Kidney (tissue), 14 donors: ENCODE measurements around the gene BNC2. TPM values are rescaled to one million over a fixed set of nuclear protein-coding genes. Genes with fewer than 3 reads are reported as not detected.

Experiments
- DNase-seq, 5 donors: peaks; one replicate each; pipeline ENCODE4 v3.0.0-alpha.2; 2013 to 2020
- FAIRE-seq: peaks from 2 replicates; lab custom pipeline; 2012; peaks lifted over from hg19 to GRCh38; lab: Jason Lieb, UNC
- H3K27ac ChIP-seq, 2 donors: one replicate each; pipeline ENCODE4 v1.7.0; 2013; ENCODE audit warnings: low read depth in 2 of 2, low read length in 2 of 2, inconsistent platforms in 1 of 2
- H3K27me3 ChIP-seq: one replicate; pipeline ENCODE4 v1.7.1; 2013; ENCODE audit warnings: low read length, inconsistent platforms; ENCODE audit not compliant: control insufficient read depth, insufficient read depth
- H3K36me3 ChIP-seq, 3 donors: one replicate each; pipeline versions ENCODE4 v1.7.0 to v1.7.1; 2013; ENCODE audit warnings: low read length in 3 of 3, control low read depth in 1 of 3, inconsistent platforms in 1 of 3; ENCODE audit not compliant: insufficient read depth in 3 of 3, control insufficient read depth in 2 of 3
- H3K4me1 ChIP-seq, 3 donors: one replicate each; pipeline versions ENCODE4 v1.7.0 to v1.7.1; 2013; ENCODE audit warnings: low read length in 3 of 3, inconsistent platforms in 1 of 3, low read depth in 1 of 3; ENCODE audit not compliant: control insufficient read depth in 2 of 3, insufficient read depth in 2 of 3
- H3K4me3 ChIP-seq, 3 donors: one replicate each; pipeline versions ENCODE4 v1.7.0 to v1.8.1; 2013; ENCODE audit warnings: low read length in 3 of 3, control low read depth in 1 of 3, inconsistent platforms in 1 of 3
- H3K9ac ChIP-seq, 3 donors: one replicate each; pipeline versions ENCODE4 v1.7.0 to v1.7.1; 2013; ENCODE audit warnings: low read length in 3 of 3, control low read depth in 1 of 3, inconsistent platforms in 1 of 3
- H3K9me3 ChIP-seq, 3 donors: one replicate each; pipeline versions ENCODE4 v1.7.0 to v1.7.1; 2013; ENCODE audit warnings: low read length in 3 of 3, control low read depth in 1 of 3, inconsistent platforms in 1 of 3; ENCODE audit not compliant: control insufficient read depth in 2 of 3, insufficient read depth in 1 of 3
- intact Hi-C: fragments of 100-400 bp; cut with DNase I; formaldehyde crosslinking; loops from one replicate; pipeline ENCODE4 v1.11.1; 2022
- polyA plus RNA-seq: library from polyadenylated mRNA; stranded (reverse); fragments of 350-450 nt; fragmentation: Illumina TruSeq; extraction: RNeasy Lipid Tissue Mini Kit (QIAGEN cat#74804); gene quantifications from one replicate; pipeline ENCODE4 v1.2.3, GENCODE V29; 2014; ENCODE audit warnings: low read depth, low replicate concordance; ENCODE audit not compliant: insufficient read depth
- total RNA-seq: library from RNA; stranded (reverse); fragmentation: NEBNext Ultra II Directional; extraction: Animal tissue kit (Norgen Biotek cat#: 25700); gene quantifications from one replicate; pipeline ENCODE4 v1.2.1, GENCODE V29; 2021
- TF ChIP-seq, protein P1 (sequence below): IDR thresholded peaks from 3 replicates; pipeline ENCODE4 v1.5.1; 2012; ENCODE audit warnings: mild to moderate bottlenecking, moderate library complexity, borderline replicate concordance; ENCODE audit not compliant: insufficient read depth; ENCODE audit errors: extremely low read depth
- donor health status: control.
- donor health status: control.
- donor health status: control.
- donor health status: control.
- donor health status: control.
- donor health status: DM: yes; HTN: yes; CAD: no.
- donor health status: Normal renal cell carcinoma (clear cell type).

Gene BNC2
- total and polyA plus RNA-seq, 2 donors from 2014 or later, result 5.4 to 37.9 TPM

GRCh38 chr9:16431666-16432392, 438.6 kb downstream of the BNC2 start:
- no peak for FAIRE-seq

GRCh38 chr9:16429671-16430070, 440.8 kb downstream of the BNC2 start:
- no peak for DNase-seq

More at GRCh38 chr9:16431666-16432392, 438.6 kb downstream of the BNC2 start:
- Histone ChIP-seq H3K9ac (no peak overlapping the region), H3K27ac (no peak overlapping the region), H3K9me3 (no peaks in the 10 kb centered on the region), H3K4me3 (no peak overlapping the region), H3K4me1 (no peaks in the 10 kb centered on the region), H3K27me3 (no peaks in the 10 kb centered on the region), H3K36me3 (no peaks in the 10 kb centered on the region)
- TF ChIP-seq, protein P1, sequence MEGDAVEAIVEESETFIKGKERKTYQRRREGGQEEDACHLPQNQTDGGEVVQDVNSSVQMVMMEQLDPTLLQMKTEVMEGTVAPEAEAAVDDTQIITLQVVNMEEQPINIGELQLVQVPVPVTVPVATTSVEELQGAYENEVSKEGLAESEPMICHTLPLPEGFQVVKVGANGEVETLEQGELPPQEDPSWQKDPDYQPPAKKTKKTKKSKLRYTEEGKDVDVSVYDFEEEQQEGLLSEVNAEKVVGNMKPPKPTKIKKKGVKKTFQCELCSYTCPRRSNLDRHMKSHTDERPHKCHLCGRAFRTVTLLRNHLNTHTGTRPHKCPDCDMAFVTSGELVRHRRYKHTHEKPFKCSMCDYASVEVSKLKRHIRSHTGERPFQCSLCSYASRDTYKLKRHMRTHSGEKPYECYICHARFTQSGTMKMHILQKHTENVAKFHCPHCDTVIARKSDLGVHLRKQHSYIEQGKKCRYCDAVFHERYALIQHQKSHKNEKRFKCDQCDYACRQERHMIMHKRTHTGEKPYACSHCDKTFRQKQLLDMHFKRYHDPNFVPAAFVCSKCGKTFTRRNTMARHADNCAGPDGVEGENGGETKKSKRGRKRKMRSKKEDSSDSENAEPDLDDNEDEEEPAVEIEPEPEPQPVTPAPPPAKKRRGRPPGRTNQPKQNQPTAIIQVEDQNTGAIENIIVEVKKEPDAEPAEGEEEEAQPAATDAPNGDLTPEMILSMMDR, result no peak
- no peak for DNase-seq
- intact Hi-C loops, result no loop called here

GRCh38 chr9:16427873-16428427, 442.5 kb downstream of the BNC2 start:
- Histone ChIP-seq H3K9me3 (no peaks in the 10 kb centered on the region), H3K27ac (no peak overlapping the region), H3K36me3 (no peaks in the 10 kb centered on the region), H3K4me1 (no peaks in the 10 kb centered on the region), H3K27me3 (no peaks in the 10 kb centered on the region), H3K9ac (no peak overlapping the region), H3K4me3 (no peak overlapping the region)
- TF ChIP-seq, protein P1, result no peak
- intact Hi-C loops, result no loop called here
- FAIRE-seq (no peak), DNase-seq (peak in 1 of 5 donors; percentile 39)

More at GRCh38 chr9:16429671-16430070, 440.8 kb downstream of the BNC2 start:
- FAIRE-seq, result no peak
- Histone ChIP-seq H3K9ac (no peak overlapping the region), H3K36me3 (no peaks in the 10 kb centered on the region), H3K9me3 (no peaks in the 10 kb centered on the region), H3K27me3 (no peaks in the 10 kb centered on the region), H3K4me3 (no peak overlapping the region), H3K4me1 (no peaks in the 10 kb centered on the region), H3K27ac (no peak overlapping the region)
- intact Hi-C loops, result no loop called here
- TF ChIP-seq, protein P1, result no peak
